GM21717 (cell line): Measurements from ENCODE around the gene NIPBL.
"Not testable (repeated sequence)": the region's sequence is repeated elsewhere in the genome, so short reads cannot be mapped to it uniquely, and the experiment has no call there.

Source experiments
- ATAC-seq: cut with Tn5 transposase; IDR thresholded peaks from one replicate; pipeline ENCODE4 v1.9.1; 2021; ENCODE audit warnings: mild to moderate bottlenecking, moderate library complexity; ENCODE audit not compliant: unreplicated experiment

The NIPBL gene

GRCh38 chr5:37086026-37086425 lies 209.5 kb downstream of the NIPBL start:
- not testable (repeated sequence) for ATAC-seq

GRCh38 chr5:37086466-37087173 lies 210.1 kb downstream of the NIPBL start:
- no peak for ATAC-seq

GRCh38 chr5:37088009-37088408 lies 211.4 kb downstream of the NIPBL start:
- ATAC-seq: no peak

- no peak for ATAC-seq
These were observed 213.7 kb downstream of the NIPBL start for GRCh38 chr5:37090123-37090726.

- no peak for ATAC-seq
These were observed 214.2 kb downstream of the NIPBL start for GRCh38 chr5:37090781-37091180.

- not testable (repeated sequence) for ATAC-seq
These were observed 217.2 kb downstream of the NIPBL start for GRCh38 chr5:37093795-37094194.

GRCh38 chr5:37099267-37099666 lies 222.7 kb downstream of the NIPBL start:
- ATAC-seq: not testable (repeated sequence)

GRCh38 chr5:37103302-37103701 lies 226.7 kb downstream of the NIPBL start:
- ATAC-seq: no peak

- no peak for ATAC-seq
These were observed 232.8 kb downstream of the NIPBL start for GRCh38 chr5:37109338-37109737.

GRCh38 chr5:37110135-37110534 lies 233.6 kb downstream of the NIPBL start:
- no peak for ATAC-seq

GRCh38 chr5:37111426-37112382 lies 235.1 kb downstream of the NIPBL start:
- peak; percentile 94 for ATAC-seq

GRCh38 chr5:37112383-37112991 lies 235.9 kb downstream of the NIPBL start:
- peak; percentile 39 for ATAC-seq
